ENCODE data around the gene AAK1.

DNA sequence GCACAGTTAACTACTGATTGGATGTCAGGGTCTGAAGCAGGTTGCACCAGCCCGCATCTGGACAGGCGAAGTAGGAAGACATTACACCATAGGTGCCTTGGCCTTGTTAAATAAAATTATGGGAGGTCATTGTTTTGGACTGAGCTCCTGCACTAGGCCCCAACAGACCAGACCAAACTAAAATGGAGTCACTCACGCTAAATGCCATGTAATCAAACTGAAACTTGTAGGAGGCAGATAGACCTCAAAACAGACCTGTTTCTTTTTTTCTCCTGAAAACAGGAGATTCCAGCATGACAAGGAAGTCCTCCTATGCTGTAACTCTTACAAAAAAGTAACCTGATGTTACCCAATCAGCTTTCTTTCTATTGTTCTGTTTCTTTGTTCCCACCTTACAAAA lies 190.9 kb downstream of the AAK1 start:
- TF ChIP-seq, protein P1, sequence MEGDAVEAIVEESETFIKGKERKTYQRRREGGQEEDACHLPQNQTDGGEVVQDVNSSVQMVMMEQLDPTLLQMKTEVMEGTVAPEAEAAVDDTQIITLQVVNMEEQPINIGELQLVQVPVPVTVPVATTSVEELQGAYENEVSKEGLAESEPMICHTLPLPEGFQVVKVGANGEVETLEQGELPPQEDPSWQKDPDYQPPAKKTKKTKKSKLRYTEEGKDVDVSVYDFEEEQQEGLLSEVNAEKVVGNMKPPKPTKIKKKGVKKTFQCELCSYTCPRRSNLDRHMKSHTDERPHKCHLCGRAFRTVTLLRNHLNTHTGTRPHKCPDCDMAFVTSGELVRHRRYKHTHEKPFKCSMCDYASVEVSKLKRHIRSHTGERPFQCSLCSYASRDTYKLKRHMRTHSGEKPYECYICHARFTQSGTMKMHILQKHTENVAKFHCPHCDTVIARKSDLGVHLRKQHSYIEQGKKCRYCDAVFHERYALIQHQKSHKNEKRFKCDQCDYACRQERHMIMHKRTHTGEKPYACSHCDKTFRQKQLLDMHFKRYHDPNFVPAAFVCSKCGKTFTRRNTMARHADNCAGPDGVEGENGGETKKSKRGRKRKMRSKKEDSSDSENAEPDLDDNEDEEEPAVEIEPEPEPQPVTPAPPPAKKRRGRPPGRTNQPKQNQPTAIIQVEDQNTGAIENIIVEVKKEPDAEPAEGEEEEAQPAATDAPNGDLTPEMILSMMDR (IDR thresholded peaks at IDR 0.05): no peak
- TF ChIP-seq EZH2phosphoT487 (IDR thresholded peaks at IDR 0.05) (no peak), EZH2 (IDR thresholded peaks at IDR 0.05) (no peak)

Measured in neural progenitor cell (in vitro differentiated cells).